Spinal cord (tissue), 10 donors: ENCODE data around the gene GRIK3. TPM values are rescaled to one million over a fixed set of nuclear protein-coding genes. Genes with fewer than 3 reads are reported as not detected.

Source experiments
- DNase-seq, 6 donors: peaks; one replicate each; pipeline versions ENCODE4 v3.0.0 to v3.0.0-alpha.2; 2013 to 2015; ENCODE audit warnings: low spot score in 6 of 6, low read depth in 4 of 6
- H3K27ac ChIP-seq: one replicate; pipeline ENCODE4 v1.5.1; 2013; ENCODE audit warnings: low read depth, low read length, control low read depth
- H3K27me3 ChIP-seq: one replicate; pipeline ENCODE4 v1.6.1; 2013; ENCODE audit warnings: low read length; ENCODE audit not compliant: control insufficient read depth, insufficient read depth
- H3K36me3 ChIP-seq: one replicate; pipeline ENCODE4 v1.6.1; 2013; ENCODE audit warnings: low read length; ENCODE audit not compliant: control insufficient read depth, insufficient read depth
- H3K4me1 ChIP-seq: one replicate; pipeline ENCODE4 v1.6.1; 2013; ENCODE audit warnings: low read length; ENCODE audit not compliant: control insufficient read depth, insufficient read depth
- H3K4me3 ChIP-seq: one replicate; pipeline ENCODE4 v1.5.1; 2013; ENCODE audit warnings: low read depth, low read length, control low read depth
- H3K9me3 ChIP-seq: one replicate; pipeline ENCODE4 v1.6.1; 2013; ENCODE audit warnings: low read length; ENCODE audit not compliant: control insufficient read depth, insufficient read depth
- WGBS: methylation state at CpG from one replicate; pipeline ENCODE4 v1.1.5; 2013; ENCODE audit warnings: missing lambda C conversion rate; ENCODE audit not compliant: insufficient coverage; 5-methylcytosine and 5-hydroxymethylcytosine counted together
- polyA plus RNA-seq, 2 donors: library from polyadenylated mRNA; unstranded; fragments of 120-200 nt; gene quantifications; one replicate each; pipeline ENCODE4 v1.2.1, GENCODE V29; 2013; ENCODE audit not compliant: insufficient read length in 2 of 2
- total RNA-seq, 2 donors: library from RNA; depleted of rRNA in 1 of 2; stranded (reverse); fragments of 120-200 nt in 1 of 2; fragments of >200 nt in 1 of 2; gene quantifications; one replicate each; pipeline versions ENCODE4 v1.2.3 to v1.2.4, GENCODE V29; 2013 to 2014
- donor health status: healthy.

Gene GRIK3
- total and polyA plus RNA-seq, 4 donors = 18.5 to 43.6 (median 31.3) TPM

- H3K4me1 ChIP-seq = peaks cover 22% of the 10 kb centered on the region
- no peak overlapping the region for H3K4me3 ChIP-seq
- DNase-seq = peak in 1 of 6 donors; percentile 51
- no peaks in the 10 kb centered on the region for H3K36me3 ChIP-seq
- H3K27ac ChIP-seq = peak overlapping the region; percentile 34
- H3K27me3 ChIP-seq = no peaks in the 10 kb centered on the region
- no peaks in the 10 kb centered on the region for H3K9me3 ChIP-seq
- 71% methylated on average over 6 of the region's 7 CpGs for WGBS
These were observed 37.5 kb upstream of the GRIK3 start for GRCh38 chr1:37071829-37072228.

GRCh38 chr1:37070126-37070525, 35.8 kb upstream of the GRIK3 start:
- Histone ChIP-seq H3K27me3 (no peaks in the 10 kb centered on the region), H3K4me1 (peaks cover 22% of the 10 kb centered on the region), H3K36me3 (no peaks in the 10 kb centered on the region), H3K4me3 (no peak overlapping the region), H3K27ac (no peak overlapping the region), H3K9me3 (no peaks in the 10 kb centered on the region)
- no peak for DNase-seq
- 67% methylated on average over 4 of the region's 5 CpGs for WGBS

- no peaks in the 10 kb centered on the region for H3K9me3 ChIP-seq
- DNase-seq = no peak
- H3K4me3 ChIP-seq = no peak overlapping the region
- H3K36me3 ChIP-seq = no peaks in the 10 kb centered on the region
- WGBS = 96% methylated on average over 3 of the region's 4 CpGs
- H3K27ac ChIP-seq = no peak overlapping the region
- no peaks in the 10 kb centered on the region for H3K27me3 ChIP-seq
- peaks cover 22% of the 10 kb centered on the region for H3K4me1 ChIP-seq
These were observed 35.1 kb upstream of the GRIK3 start for GRCh38 chr1:37069406-37069805.

- DNase-seq = no peak
- Histone ChIP-seq H3K4me1 (peaks cover 22% of the 10 kb centered on the region), H3K4me3 (no peak overlapping the region), H3K36me3 (no peaks in the 10 kb centered on the region), H3K27me3 (no peaks in the 10 kb centered on the region), H3K27ac (no peak overlapping the region), H3K9me3 (no peaks in the 10 kb centered on the region)
- 56% methylated on average over 9 of the region's 9 CpGs for WGBS
These were observed 34.6 kb upstream of the GRIK3 start for GRCh38 chr1:37068897-37069296.

GRCh38 chr1:37068260-37068659, 33.9 kb upstream of the GRIK3 start:
- Histone ChIP-seq H3K4me1 (peaks cover 18% of the 10 kb centered on the region), H3K27me3 (no peaks in the 10 kb centered on the region), H3K4me3 (no peak overlapping the region), H3K9me3 (no peaks in the 10 kb centered on the region), H3K36me3 (no peaks in the 10 kb centered on the region), H3K27ac (no peak overlapping the region)
- WGBS = 43% methylated on average over 3 of the region's 3 CpGs
- DNase-seq = peak in 1 of 6 donors; percentile 51

- no peaks in the 10 kb centered on the region for H3K9me3 ChIP-seq
- peak in 2 of 6 donors; percentile 54 to 65 for DNase-seq
- no peaks in the 10 kb centered on the region for H3K27me3 ChIP-seq
- WGBS = 65% methylated on average over 4 of the region's 4 CpGs
- H3K27ac ChIP-seq = no peak overlapping the region
- H3K4me1 ChIP-seq = peaks cover 5% of the 10 kb centered on the region
- H3K36me3 ChIP-seq = no peaks in the 10 kb centered on the region
- H3K4me3 ChIP-seq = no peak overlapping the region
These were observed 29.7 kb upstream of the GRIK3 start for GRCh38 chr1:37064039-37064438.

GRCh38 chr1:37059346-37059745, 25.0 kb upstream of the GRIK3 start:
- H3K36me3 ChIP-seq = no peaks in the 10 kb centered on the region
- no peak overlapping the region for H3K27ac ChIP-seq
- H3K27me3 ChIP-seq = no peaks in the 10 kb centered on the region
- peak in 1 of 6 donors; percentile 89 for DNase-seq
- H3K9me3 ChIP-seq = no peaks in the 10 kb centered on the region
- H3K4me3 ChIP-seq = no peak overlapping the region
- 29% methylated on average over 3 of the region's 8 CpGs for WGBS
- peaks cover 11% of the 10 kb centered on the region for H3K4me1 ChIP-seq

- Histone ChIP-seq H3K27me3 (no peaks in the 10 kb centered on the region), H3K4me1 (peaks cover 11% of the 10 kb centered on the region), H3K27ac (no peak overlapping the region), H3K9me3 (no peaks in the 10 kb centered on the region), H3K4me3 (no peak overlapping the region), H3K36me3 (no peaks in the 10 kb centered on the region)
- 98% methylated on average over 3 of the region's 5 CpGs for WGBS
- DNase-seq = no peak
These were observed 24.2 kb upstream of the GRIK3 start for GRCh38 chr1:37058424-37058988.

- Histone ChIP-seq H3K27me3 (no peaks in the 10 kb centered on the region), H3K4me1 (peaks cover 17% of the 10 kb centered on the region), H3K9me3 (no peaks in the 10 kb centered on the region), H3K36me3 (no peaks in the 10 kb centered on the region), H3K4me3 (no peak overlapping the region), H3K27ac (no peak overlapping the region)
- peak in 2 of 6 donors; percentile 67 to 83 for DNase-seq
- 30% methylated on average over 3 of the region's 6 CpGs for WGBS
These were observed 22.0 kb upstream of the GRIK3 start for GRCh38 chr1:37056325-37056724.

GRCh38 chr1:37055631-37056030, 21.3 kb upstream of the GRIK3 start:
- 22% methylated on average over 1 of the region's 3 CpGs for whole genome bisulfite sequencing
- Histone ChIP-seq H3K9me3 (no peaks in the 10 kb centered on the region), H3K27me3 (no peaks in the 10 kb centered on the region), H3K27ac (no peak overlapping the region), H3K4me3 (no peak overlapping the region), H3K4me1 (peaks cover 21% of the 10 kb centered on the region), H3K36me3 (no peaks in the 10 kb centered on the region)
- no peak for DNase-seq
